H1 (cell line): Measurements from ENCODE around the gene GSDMA. TPM values are rescaled to one million over a fixed set of nuclear protein-coding genes. Genes with fewer than 3 reads are reported as not detected.

Source experiments
- CTCF ChIA-PET: fragments of 300-600 bp; sonication (Branson Sonifier 250); formaldehyde crosslinking; loops from one replicate; lab custom pipeline; 2021; ENCODE audit not compliant: partially characterized antibody; lab: Charles Lee
- POLR2A ChIA-PET: fragments of 300-600 bp; sonication (Branson Sonifier 250); formaldehyde crosslinking; loops from one replicate; lab custom pipeline; 2021; ENCODE audit warnings: inconsistent platforms; ENCODE audit not compliant: partially characterized antibody; lab: Charles Lee
- DNase-seq, 2 experiments: peaks; one replicate each; pipeline versions ENCODE4 v3.0.0 to v3.0.0-alpha.2; 2010 to 2022; ENCODE audit warnings: low spot score in 2 of 2, low read depth in 1 of 2, mixed read lengths in 1 of 2
- FAIRE-seq: peaks from 2 replicates; lab custom pipeline; 2011; peaks lifted over from hg19 to GRCh38; lab: Jason Lieb, UNC
- H2AFZ ChIP-seq: 2 replicates; pipeline ENCODE4 v1.8.1; 2012; ENCODE audit warnings: low read length, inconsistent platforms
- H2AK5ac ChIP-seq: 2 replicates; pipeline ENCODE4 v1.6.1; 2013; ENCODE audit warnings: low read depth, low read length
- H2BK120ac ChIP-seq: replicated peaks from 2 replicates; pipeline ENCODE3; 2013; ENCODE audit warnings: low read depth, low read length, inconsistent platforms
- H2BK12ac ChIP-seq: 2 replicates; pipeline ENCODE4 v1.6.1; 2013; ENCODE audit warnings: low read depth, low read length
- H2BK15ac ChIP-seq: 2 replicates; pipeline ENCODE4 v1.6.1; 2013; ENCODE audit warnings: low read length
- H2BK20ac ChIP-seq: 2 replicates; pipeline ENCODE4 v1.6.1; 2013; ENCODE audit warnings: low read length
- H2BK5ac ChIP-seq: 2 replicates; pipeline ENCODE4 v1.6.1; 2013; ENCODE audit warnings: low read depth, low read length
- H3K14ac ChIP-seq: 2 replicates; pipeline ENCODE4 v1.6.1; 2013; ENCODE audit warnings: inconsistent platforms; ENCODE audit not compliant: insufficient read length
- H3K18ac ChIP-seq: 2 replicates; pipeline ENCODE4 v1.6.1; 2013; ENCODE audit warnings: low read length; ENCODE audit errors: extremely low read depth
- H3K23ac ChIP-seq: 2 replicates; pipeline ENCODE4 v1.6.1; 2013; ENCODE audit warnings: inconsistent platforms; ENCODE audit not compliant: insufficient read length
- H3K23me2 ChIP-seq: 2 replicates; pipeline ENCODE4 v1.6.1; 2013; ENCODE audit warnings: low read depth, low read length
- H3K27ac ChIP-seq: 2 replicates; pipeline ENCODE4 v1.6.1; 2011; ENCODE audit warnings: low read depth, low read length, inconsistent platforms
- H3K27me3 ChIP-seq, 4 experiments: replicated peaks in 1 of 4; 1 replicate in 1 of 4; 2 replicates in 3 of 4; pipeline versions ENCODE4 v1.6.1 to v1.8.1; 2011 to 2013; ENCODE audit warnings: low read length in 3 of 4, mild to moderate bottlenecking in 3 of 4, inconsistent platforms in 2 of 4, mixed read lengths in 2 of 4, moderate library complexity in 1 of 4; ENCODE audit not compliant: control insufficient read depth in 3 of 4, insufficient read depth in 3 of 4; ENCODE audit errors: extremely low read depth in 1 of 4
- H3K36me3 ChIP-seq, 4 experiments: 2 replicates each; pipeline versions ENCODE4 v1.6.1 to v1.8.1; 2011 to 2013; ENCODE audit warnings: mild to moderate bottlenecking in 4 of 4, low read length in 3 of 4, moderate library complexity in 2 of 4, control low read depth in 1 of 4, inconsistent platforms in 1 of 4; ENCODE audit not compliant: insufficient read depth in 4 of 4, control insufficient read depth in 2 of 4
- H3K4ac ChIP-seq: replicated peaks from 2 replicates; pipeline ENCODE3; 2013; ENCODE audit warnings: low read length, low read depth, mixed read lengths, inconsistent platforms; ENCODE audit not compliant: insufficient read length
- H3K4me1 ChIP-seq, 4 experiments: replicated peaks in 1 of 4; 1 replicate in 1 of 4; 2 replicates in 3 of 4; pipeline versions ENCODE4 v1.6.1 to v1.8.1; 2011 to 2013; ENCODE audit warnings: low read length in 3 of 4, inconsistent platforms in 2 of 4, mixed read lengths in 1 of 4; ENCODE audit not compliant: insufficient read depth in 4 of 4, control insufficient read depth in 3 of 4
- H3K4me2 ChIP-seq, 2 experiments: 2 replicates each; pipeline versions ENCODE4 v1.6.1 to v1.8.1; 2011 to 2013; ENCODE audit warnings: low read depth in 2 of 2, low read length in 2 of 2, control low read depth in 1 of 2, inconsistent platforms in 1 of 2, mild to moderate bottlenecking in 1 of 2; ENCODE audit not compliant: insufficient read depth in 1 of 2
- H3K4me3 ChIP-seq, 4 experiments: fragments of 200-600, 300-600 bp in 1 of 4; sonication (generic), shearing (Covaris generic), sonication (Bioruptor Twin) in 1 of 4; 2 replicates each; pipeline versions ENCODE4 v1.5.1 to v1.8.1; 2011 to 2016; ENCODE audit warnings: low read length in 4 of 4, low read depth in 3 of 4, control low read depth in 2 of 4, inconsistent platforms in 2 of 4, mild to moderate bottlenecking in 2 of 4, mixed read lengths in 1 of 4, moderate library complexity in 1 of 4; ENCODE audit not compliant: insufficient read depth in 2 of 4; ENCODE audit errors: extremely low read depth in 1 of 4
- H3K56ac ChIP-seq: replicated peaks from 2 replicates; pipeline ENCODE3; 2013; ENCODE audit warnings: low read depth, mild to moderate bottlenecking, mixed read lengths, low read length, inconsistent platforms; ENCODE audit not compliant: insufficient read length
- H3K79me1 ChIP-seq: 2 replicates; pipeline ENCODE4 v1.6.1; 2013; ENCODE audit warnings: low read depth, low read length, control low read depth
- H3K79me2 ChIP-seq, 2 experiments: 2 replicates each; pipeline versions ENCODE4 v1.6.1 to v1.8.1; 2012 to 2013; ENCODE audit warnings: low read length in 2 of 2, mild to moderate bottlenecking in 2 of 2, inconsistent platforms in 1 of 2; ENCODE audit not compliant: insufficient read depth in 2 of 2, control insufficient read depth in 1 of 2
- H3K9ac ChIP-seq, 4 experiments: replicated peaks in 1 of 4; 1 replicate in 1 of 4; 2 replicates in 3 of 4; pipeline versions ENCODE4 v1.6.1 to v1.8.1; 2011 to 2013; ENCODE audit warnings: low read depth in 3 of 4, low read length in 3 of 4, control low read depth in 2 of 4, mild to moderate bottlenecking in 2 of 4, moderate library complexity in 2 of 4, inconsistent platforms in 1 of 4; ENCODE audit errors: extremely low read depth in 1 of 4
- H3K9me3 ChIP-seq, 2 experiments: 2 replicates each; pipeline versions ENCODE4 v1.6.1 to v1.8.1; 2012 to 2013; ENCODE audit warnings: mild to moderate bottlenecking in 2 of 2, moderate library complexity in 2 of 2, control low read depth in 1 of 2, inconsistent platforms in 1 of 2, low read depth in 1 of 2, low read length in 1 of 2, mixed read lengths in 1 of 2; ENCODE audit not compliant: insufficient read depth in 2 of 2
- H4K20me1 ChIP-seq, 2 experiments: replicated peaks in 1 of 2; 2 replicates each; pipeline versions ENCODE3 to v1.8.1; 2011 to 2013; ENCODE audit warnings: inconsistent platforms in 2 of 2, low read length in 2 of 2, mild to moderate bottlenecking in 1 of 2; ENCODE audit not compliant: insufficient read depth in 2 of 2, control insufficient read depth in 1 of 2
- H4K5ac ChIP-seq: 2 replicates; pipeline ENCODE4 v1.6.1; 2013; ENCODE audit warnings: low read length, low read depth, mixed read lengths, inconsistent platforms; ENCODE audit not compliant: insufficient read length
- H4K8ac ChIP-seq: 2 replicates; pipeline ENCODE4 v1.8.0; 2013; ENCODE audit warnings: mild to moderate bottlenecking, moderate library complexity, low read length, inconsistent platforms; ENCODE audit not compliant: insufficient read depth; ENCODE audit errors: extremely low read depth
- H4K91ac ChIP-seq: replicated peaks from 2 replicates; pipeline ENCODE3; 2013; ENCODE audit warnings: low read length, mixed read lengths, inconsistent platforms; ENCODE audit not compliant: insufficient read length
- ASH2L ChIP-seq: fragments of 200-600, 300-600 bp; sonication (generic); IDR thresholded peaks from one replicate; pipeline ENCODE4 v1.7.1; 2017; ENCODE audit warnings: low read length
- ATF2 ChIP-seq: IDR thresholded peaks from 2 replicates; pipeline ENCODE4 v1.6.1; 2012; ENCODE audit warnings: low read length, inconsistent platforms
- CREB1 ChIP-seq: IDR thresholded peaks from 2 replicates; pipeline ENCODE4 v1.6.1; 2012; ENCODE audit warnings: inconsistent platforms
- HDAC6 ChIP-seq: IDR thresholded peaks from one replicate; pipeline ENCODE4 v1.7.1; 2012; ENCODE audit warnings: low read depth, mild to moderate bottlenecking, inconsistent platforms, low read length, moderate library complexity
- JUN ChIP-seq: IDR thresholded peaks from 2 replicates; pipeline ENCODE4 v1.6.1; 2011; ENCODE audit warnings: low read depth, mild to moderate bottlenecking, improper control_type of control experiment, low read length
- SP2 ChIP-seq: IDR thresholded peaks from 2 replicates; pipeline ENCODE4 v1.6.1; 2012; ENCODE audit warnings: mild to moderate bottlenecking, low read length, inconsistent platforms
- SRF ChIP-seq: IDR thresholded peaks from 2 replicates; pipeline ENCODE4 v1.6.1; 2011; ENCODE audit warnings: mild to moderate bottlenecking, low read depth, low read length, moderate library complexity
- SUZ12 ChIP-seq: fragments of 200-600 bp; sonication (generic); IDR thresholded peaks from 2 replicates; pipeline ENCODE4 v1.6.1; 2012; ENCODE audit warnings: mild to moderate bottlenecking, inconsistent platforms, low read length, moderate library complexity, mixed read lengths
- TCF12 ChIP-seq: IDR thresholded peaks from 2 replicates; pipeline ENCODE4 v1.6.1; 2011; ENCODE audit warnings: low read depth, mild to moderate bottlenecking, low read length
- whole genome bisulfite sequencing, 2 experiments: shearing (Covaris generic) in 1 of 2; methylation state at CpG; one replicate each; pipeline versions ENCODE4 v1.1.6 to v1.1.7; 2013 to 2015; ENCODE audit warnings: low lambda C conversion rate in 2 of 2, mixed read lengths in 2 of 2, inconsistent platforms in 1 of 2, low coverage in 1 of 2, missing lambda C conversion rate in 1 of 2; ENCODE audit not compliant: insufficient replicate concordance in 2 of 2, insufficient coverage in 1 of 2, insufficient read length in 1 of 2; ENCODE audit errors: extremely low coverage in 1 of 2, missing lambda C conversion rate in 1 of 2; 5-methylcytosine and 5-hydroxymethylcytosine counted together
- polyA plus RNA-seq, 7 experiments: library from polyadenylated mRNA; depleted of rRNA in 3 of 7; stranded (reverse) in 5 of 7; unstranded in 2 of 7; fragments of >200 nt in 5 of 7; fragments of 200-250 nt in 2 of 7; gene quantifications; 1 replicate in 5 of 7; 2 replicates in 1 of 7; 4 replicates in 1 of 7; pipeline versions ENCODE4 v1.2.1 to v1.2.3, GENCODE V29; 2011 to 2013; ENCODE audit warnings: missing spikeins in 2 of 7, mixed read lengths in 2 of 7
- total RNA-seq: library from RNA; stranded (reverse); fragmentation: NEBNext Ultra II Directional; extraction: Animal tissue kit (Norgen Biotek cat#: 25700); gene quantifications from 2 replicates; pipeline ENCODE4 v1.2.1, GENCODE V29; 2021

GSDMA gene
- total and polyA plus RNA-seq, 2 of the 8 experiments (the other 6 are each of a cell fraction or from before 2014, with no cell fraction given) = 0.03 TPM; not detected in 1

GRCh38 chr17:39981207-39981741 is 18.5 kb downstream of the GSDMA start:
- DNase-seq (no peak), FAIRE-seq (no peak)
- Histone ChIP-seq H2BK5ac (peak overlapping the region; percentile 85; the same call in 1 of the 2 replicates), H2BK120ac (no peak overlapping the region), H4K20me1 (peaks cover 4 to 17% of the 10 kb centered on the region in 2 experiments), H3K18ac (no peak overlapping the region; the same call in 1 of the 2 replicates), H4K91ac (peak overlapping the region; percentile 70), H4K8ac (peak overlapping the region; percentile 92), H3K27me3 (no peaks in the 10 kb centered on the region), H3K4me1 (peaks cover 0 to 6% (median 3%) of the 10 kb centered on the region in 4 experiments; a peak in 5 of 7 replicates), H2AK5ac (no peak overlapping the region), H3K79me1 (peaks cover 4% of the 10 kb centered on the region; the same call in 1 of the 2 replicates), H4K5ac (no peak overlapping the region), H3K9me3 (no peaks in the 10 kb centered on the region), H3K4me2 (peak overlapping the region; percentile 69 to 90), H2BK12ac (no peak overlapping the region), H3K4ac (peak overlapping the region; percentile 10), H3K27ac (peak overlapping the region; percentile 83), H3K4me3 (peak overlapping the region; percentile 79 to 99 (median 90)), H3K79me2 (peaks cover 12 to 28% of the 10 kb centered on the region in 2 experiments), H2AFZ (no peak overlapping the region), H2BK15ac (peak overlapping the region; percentile 72; the same call in 1 of the 2 replicates), H3K23ac (no peak overlapping the region), H2BK20ac (no peak overlapping the region), H3K36me3 (peaks cover 16 to 22% (median 20%) of the 10 kb centered on the region in 4 experiments), H3K14ac (no peak overlapping the region), H3K9ac (peak overlapping the region; percentile 85 to 95 (median 90)), H3K56ac (peak overlapping the region; percentile 32), H3K23me2 (peaks cover 17% of the 10 kb centered on the region)
- no peak for TF ChIP-seq TCF12
- TF ChIP-seq SP2 = no peak
- TF ChIP-seq CREB1 = no peak
- no peak for TF ChIP-seq JUN
- TF ChIP-seq SUZ12 = no peak
- TF ChIP-seq HDAC6 = no peak
- TF ChIP-seq ASH2L = no peak
- TF ChIP-seq ATF2 = no peak
- TF ChIP-seq SRF = no peak
- 7% methylated on average over 15 of the region's 15 CpGs; no CpG with 5 or more reads in 1 of the 2 experiments for WGBS, 2 experiments
- ChIA-PET CTCF (interaction anchor here (0.9 to 2.7 kb wide), 9 partner anchors 9 to 360 kb away, joined by 3 to 31 read pairs (median 5); no protein-coding TSS in a partner anchor), POLR2A (interaction anchor here (0.9 to 2.1 kb wide), 14 partner anchors 10 to 159 kb away, joined by 3 to 7 read pairs (median 5); partner anchors contain the start of genes CASC3, CSF3 and GSDMA)
